ENCODE data around the gene PGGHG.

- TF ChIP-seq, protein P1, sequence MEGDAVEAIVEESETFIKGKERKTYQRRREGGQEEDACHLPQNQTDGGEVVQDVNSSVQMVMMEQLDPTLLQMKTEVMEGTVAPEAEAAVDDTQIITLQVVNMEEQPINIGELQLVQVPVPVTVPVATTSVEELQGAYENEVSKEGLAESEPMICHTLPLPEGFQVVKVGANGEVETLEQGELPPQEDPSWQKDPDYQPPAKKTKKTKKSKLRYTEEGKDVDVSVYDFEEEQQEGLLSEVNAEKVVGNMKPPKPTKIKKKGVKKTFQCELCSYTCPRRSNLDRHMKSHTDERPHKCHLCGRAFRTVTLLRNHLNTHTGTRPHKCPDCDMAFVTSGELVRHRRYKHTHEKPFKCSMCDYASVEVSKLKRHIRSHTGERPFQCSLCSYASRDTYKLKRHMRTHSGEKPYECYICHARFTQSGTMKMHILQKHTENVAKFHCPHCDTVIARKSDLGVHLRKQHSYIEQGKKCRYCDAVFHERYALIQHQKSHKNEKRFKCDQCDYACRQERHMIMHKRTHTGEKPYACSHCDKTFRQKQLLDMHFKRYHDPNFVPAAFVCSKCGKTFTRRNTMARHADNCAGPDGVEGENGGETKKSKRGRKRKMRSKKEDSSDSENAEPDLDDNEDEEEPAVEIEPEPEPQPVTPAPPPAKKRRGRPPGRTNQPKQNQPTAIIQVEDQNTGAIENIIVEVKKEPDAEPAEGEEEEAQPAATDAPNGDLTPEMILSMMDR (IDR thresholded peaks at IDR 0.05): no peak
- TF ChIP-seq POLR2A (IDR thresholded peaks at IDR 0.05): no peak
Observed at GRCh38 chr11:334264-334994, 45.5 kb downstream of the PGGHG start.

Data from right lobe of liver (tissue), 4 donors.